HG03064 (cell line): ENCODE data around the gene STAG2.

Experiments
- ATAC-seq: cut with Tn5 transposase; IDR thresholded peaks from one replicate; pipeline ENCODE4 v1.9.1; 2021; ENCODE audit warnings: low read depth; ENCODE audit not compliant: unreplicated experiment

Gene STAG2

GRCh38 chrX:123971982-123972381 lies 10.5 kb downstream of the STAG2 start:
- no peak for ATAC-seq

GRCh38 chrX:123973921-123974320 lies 12.4 kb downstream of the STAG2 start:
- ATAC-seq: no peak

- no peak for ATAC-seq
These were observed 13.7 kb downstream of the STAG2 start for GRCh38 chrX:123975180-123975579.

GRCh38 chrX:123976706-123977316 lies 15.3 kb downstream of the STAG2 start:
- ATAC-seq: no peak

- no peak for ATAC-seq
These were observed 21.7 kb downstream of the STAG2 start for GRCh38 chrX:123983240-123983639.

- ATAC-seq: no peak
These were observed 24.9 kb downstream of the STAG2 start for GRCh38 chrX:123986377-123986776.

GRCh38 chrX:123988423-123989111 lies 27.1 kb downstream of the STAG2 start:
- ATAC-seq: no peak

GRCh38 chrX:123989235-123989634 lies 27.7 kb downstream of the STAG2 start:
- ATAC-seq: no peak

GRCh38 chrX:123990169-123990568 lies 28.7 kb downstream of the STAG2 start:
- ATAC-seq: no peak

GRCh38 chrX:123990602-123991001 lies 29.1 kb downstream of the STAG2 start:
- ATAC-seq: no peak

- no peak for ATAC-seq
These were observed 31.8 kb downstream of the STAG2 start for GRCh38 chrX:123993326-123993725.

GRCh38 chrX:123993904-123994635 lies 32.6 kb downstream of the STAG2 start:
- ATAC-seq: no peak

- no peak for ATAC-seq
These were observed 33.2 kb downstream of the STAG2 start for GRCh38 chrX:123994730-123995129.

- no peak for ATAC-seq
These were observed 40.1 kb downstream of the STAG2 start for GRCh38 chrX:124001581-124001980.

- ATAC-seq: no peak
These were observed 43.7 kb downstream of the STAG2 start for GRCh38 chrX:124005228-124005627.

GRCh38 chrX:124010157-124010556 lies 48.7 kb downstream of the STAG2 start:
- ATAC-seq: peak; percentile 55

- ATAC-seq: no peak
These were observed 49.1 kb downstream of the STAG2 start for GRCh38 chrX:124010566-124010965.

GRCh38 chrX:124015721-124016120 lies 54.2 kb downstream of the STAG2 start:
- no peak for ATAC-seq

GRCh38 chrX:124016825-124017224 lies 55.3 kb downstream of the STAG2 start:
- no peak for ATAC-seq

- no peak for ATAC-seq
These were observed 56.5 kb downstream of the STAG2 start for GRCh38 chrX:124018023-124018422.

GRCh38 chrX:124023838-124024238 lies 62.3 kb downstream of the STAG2 start:
- no peak for ATAC-seq

GRCh38 chrX:124026529-124026928 lies 65.0 kb downstream of the STAG2 start:
- no peak for ATAC-seq
